ENCODE data around the gene FGD4. TPM values are rescaled to one million over a fixed set of nuclear protein-coding genes. Genes with fewer than 3 reads are reported as not detected.

Gene FGD4
- total and polyA plus RNA-seq, 4 donors: 4.8 to 64.6 (median 24.2) TPM

DNA sequence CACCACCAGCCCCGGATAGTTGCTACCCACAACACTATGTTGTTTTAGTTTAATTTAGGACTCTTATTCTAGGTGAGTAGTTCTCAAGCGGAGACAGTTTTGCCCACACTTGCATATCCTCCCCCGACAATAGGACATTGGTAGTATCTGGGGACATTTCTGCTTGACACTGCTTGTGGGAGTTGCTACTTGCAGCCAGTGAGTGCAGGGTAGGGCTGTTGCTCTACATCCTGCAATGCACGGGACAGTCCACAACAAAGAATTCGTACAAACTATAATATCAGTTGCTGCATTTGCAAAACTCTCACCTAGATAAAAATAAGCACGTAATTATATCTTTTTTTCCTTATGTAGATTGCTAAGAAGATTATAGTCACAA, 167.9 kb downstream of the FGD4 start:
- ATAC-seq (ENCODE audit: insufficient read depth, low FRiP score) (peak; percentile 13), DNase-seq (no peak)
- Histone ChIP-seq H3K27ac (ENCODE audit: low read depth in 1 of 2, low read length in 1 of 2) (peak overlapping the region; percentile 26 to 30), H3K4me3 (no peak overlapping the region), H3K9ac (ENCODE audit: insufficient read depth in 1 of 2, low read length in 2 of 2) (no peak overlapping the region), H3K27me3 (ENCODE audit: control insufficient read depth in 3 of 3, insufficient read depth in 3 of 3, low read length in 2 of 3) (no peaks in the 10 kb centered on the region), H3K36me3 (ENCODE audit: control insufficient read depth in 4 of 4, insufficient read depth in 4 of 4, low read length in 4 of 4) (peaks cover 0 to 4% (median 1%) of the 10 kb centered on the region in 4 donors), H3K4me1 (ENCODE audit: control insufficient read depth in 5 of 5, insufficient read depth in 5 of 5, low read length in 5 of 5) (peaks cover 0 to 26% (median 0%) of the 10 kb centered on the region in 5 donors), H3K9me3 (ENCODE audit: control insufficient read depth in 4 of 4, insufficient read depth in 3 of 4, low read length in 3 of 4) (no peaks in the 10 kb centered on the region)
- WGBS, 2 donors: 65 to 79% methylated on average over 6 of the region's 6 CpGs
- TF ChIP-seq, protein P1, sequence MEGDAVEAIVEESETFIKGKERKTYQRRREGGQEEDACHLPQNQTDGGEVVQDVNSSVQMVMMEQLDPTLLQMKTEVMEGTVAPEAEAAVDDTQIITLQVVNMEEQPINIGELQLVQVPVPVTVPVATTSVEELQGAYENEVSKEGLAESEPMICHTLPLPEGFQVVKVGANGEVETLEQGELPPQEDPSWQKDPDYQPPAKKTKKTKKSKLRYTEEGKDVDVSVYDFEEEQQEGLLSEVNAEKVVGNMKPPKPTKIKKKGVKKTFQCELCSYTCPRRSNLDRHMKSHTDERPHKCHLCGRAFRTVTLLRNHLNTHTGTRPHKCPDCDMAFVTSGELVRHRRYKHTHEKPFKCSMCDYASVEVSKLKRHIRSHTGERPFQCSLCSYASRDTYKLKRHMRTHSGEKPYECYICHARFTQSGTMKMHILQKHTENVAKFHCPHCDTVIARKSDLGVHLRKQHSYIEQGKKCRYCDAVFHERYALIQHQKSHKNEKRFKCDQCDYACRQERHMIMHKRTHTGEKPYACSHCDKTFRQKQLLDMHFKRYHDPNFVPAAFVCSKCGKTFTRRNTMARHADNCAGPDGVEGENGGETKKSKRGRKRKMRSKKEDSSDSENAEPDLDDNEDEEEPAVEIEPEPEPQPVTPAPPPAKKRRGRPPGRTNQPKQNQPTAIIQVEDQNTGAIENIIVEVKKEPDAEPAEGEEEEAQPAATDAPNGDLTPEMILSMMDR (IDR thresholded peaks at IDR 0.05; ENCODE audit: control extremely low read depth, extremely low read depth): no peak

DNA sequence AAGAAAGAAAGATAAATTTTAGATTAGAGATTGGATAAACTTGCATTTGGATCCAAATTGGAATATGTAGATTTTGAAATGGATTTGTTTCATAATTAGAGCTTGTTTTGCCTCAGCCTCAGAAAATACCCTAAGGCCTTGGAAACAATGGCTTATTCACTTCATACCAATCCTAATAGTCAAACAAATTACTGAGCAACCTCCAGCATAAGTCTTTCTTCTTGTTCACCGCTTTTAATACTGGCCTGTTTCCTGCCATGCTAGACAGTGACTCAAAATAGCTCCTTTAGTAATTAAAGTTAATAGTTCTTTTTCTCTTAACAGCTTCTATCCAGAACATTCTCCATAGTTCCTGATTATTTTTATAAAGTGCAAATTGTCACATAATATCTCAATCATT, 168.9 kb downstream of the FGD4 start:
- DNase-seq: no peak
- H3K27me3 ChIP-seq (ENCODE audit: control insufficient read depth in 3 of 3, insufficient read depth in 3 of 3, low read length in 2 of 3): no peaks in the 10 kb centered on the region
- WGBS, 2 donors: 38 to 75% methylated on average over 1 of the region's 1 CpG
- H3K9me3 ChIP-seq (ENCODE audit: control insufficient read depth in 4 of 4, insufficient read depth in 3 of 4, low read length in 3 of 4): no peaks in the 10 kb centered on the region
- no peak overlapping the region for H3K4me3 ChIP-seq
- peaks cover 0 to 26% (median 0%) of the 10 kb centered on the region in 5 donors for H3K4me1 ChIP-seq (ENCODE audit: control insufficient read depth in 5 of 5, insufficient read depth in 5 of 5, low read length in 5 of 5)
- TF ChIP-seq, protein P1 (IDR thresholded peaks at IDR 0.05; ENCODE audit: control extremely low read depth, extremely low read depth): no peak
- ATAC-seq (ENCODE audit: insufficient read depth, low FRiP score): no peak
- H3K9ac ChIP-seq (ENCODE audit: insufficient read depth in 1 of 2, low read length in 2 of 2): no peak overlapping the region
- no peak overlapping the region for H3K27ac ChIP-seq (ENCODE audit: low read depth in 1 of 2, low read length in 1 of 2)
- peaks cover 0 to 4% (median 1%) of the 10 kb centered on the region in 4 donors for H3K36me3 ChIP-seq (ENCODE audit: control insufficient read depth in 4 of 4, insufficient read depth in 4 of 4, low read length in 4 of 4)

DNA sequence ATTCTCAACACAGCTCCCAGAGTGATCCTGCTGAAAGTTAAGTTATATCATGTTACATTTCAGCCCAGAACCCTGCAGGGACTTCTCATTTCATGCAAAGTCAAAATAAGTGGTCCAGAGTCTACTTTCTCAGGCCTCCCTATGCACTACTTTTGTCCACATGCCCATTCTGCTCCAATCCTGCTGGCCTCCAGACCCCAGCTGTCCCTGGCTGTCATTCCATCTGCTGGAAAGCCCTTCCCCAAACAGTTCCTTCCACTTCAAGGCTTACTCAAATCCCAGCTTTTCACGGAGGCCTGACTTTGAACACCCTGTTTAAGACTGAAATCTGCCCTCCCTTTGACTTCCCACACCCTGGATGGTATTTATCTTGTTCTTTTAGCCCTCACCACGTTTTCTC, 169.9 kb downstream of the FGD4 start:
- Histone ChIP-seq H3K4me1 (ENCODE audit: control insufficient read depth in 5 of 5, insufficient read depth in 5 of 5, low read length in 5 of 5) (peaks cover 0 to 23% (median 0%) of the 10 kb centered on the region in 5 donors), H3K4me3 (no peak overlapping the region), H3K27ac (ENCODE audit: low read depth in 1 of 2, low read length in 1 of 2) (peak overlapping the region in 1 of 2 donors; percentile 67), H3K9me3 (ENCODE audit: control insufficient read depth in 4 of 4, insufficient read depth in 3 of 4, low read length in 3 of 4) (no peaks in the 10 kb centered on the region), H3K27me3 (ENCODE audit: control insufficient read depth in 3 of 3, insufficient read depth in 3 of 3, low read length in 2 of 3) (no peaks in the 10 kb centered on the region), H3K9ac (ENCODE audit: insufficient read depth in 1 of 2, low read length in 2 of 2) (no peak overlapping the region), H3K36me3 (ENCODE audit: control insufficient read depth in 4 of 4, insufficient read depth in 4 of 4, low read length in 4 of 4) (peaks cover 0 to 1% (median under 1%) of the 10 kb centered on the region in 4 donors)
- TF ChIP-seq, protein P1 (IDR thresholded peaks at IDR 0.05; ENCODE audit: control extremely low read depth, extremely low read depth): no peak
- 54 to 79% methylated on average over 2 of the region's 2 CpGs for WGBS, 2 donors
- no peak for ATAC-seq (ENCODE audit: insufficient read depth, low FRiP score)
- DNase-seq: no peak

DNA sequence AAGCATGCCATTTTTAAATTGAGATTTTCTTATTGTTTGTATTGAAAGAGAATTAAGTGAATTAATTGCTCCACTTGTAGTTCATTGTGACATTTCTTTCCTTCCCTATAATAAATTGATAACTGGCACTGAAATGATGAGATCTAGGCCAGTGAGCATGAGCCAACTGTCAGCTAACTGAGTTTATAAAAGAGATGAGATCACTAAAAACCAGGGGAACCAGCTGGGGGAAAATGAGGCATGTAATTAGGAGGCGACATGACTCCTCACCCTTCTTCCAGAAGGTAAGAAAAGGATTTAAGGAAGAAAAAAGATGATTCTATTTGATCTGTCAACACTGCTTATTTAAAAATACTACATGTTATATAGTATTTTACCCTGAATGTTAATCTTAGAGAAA, 175.2 kb downstream of the FGD4 start:
- Histone ChIP-seq H3K27me3 (ENCODE audit: control insufficient read depth in 3 of 3, insufficient read depth in 3 of 3, low read length in 2 of 3) (no peaks in the 10 kb centered on the region), H3K4me1 (ENCODE audit: control insufficient read depth in 5 of 5, insufficient read depth in 5 of 5, low read length in 5 of 5) (no peaks in the 10 kb centered on the region), H3K36me3 (ENCODE audit: control insufficient read depth in 4 of 4, insufficient read depth in 4 of 4, low read length in 4 of 4) (peaks cover 0 to 3% (median under 1%) of the 10 kb centered on the region in 4 donors), H3K27ac (ENCODE audit: low read depth in 1 of 2, low read length in 1 of 2) (no peak overlapping the region), H3K9ac (ENCODE audit: insufficient read depth in 1 of 2, low read length in 2 of 2) (no peak overlapping the region), H3K4me3 (no peak overlapping the region), H3K9me3 (ENCODE audit: control insufficient read depth in 4 of 4, insufficient read depth in 3 of 4, low read length in 3 of 4) (no peaks in the 10 kb centered on the region)
- 91 to 93% methylated on average over 1 of the region's 1 CpG for WGBS, 2 donors
- TF ChIP-seq, protein P1 (IDR thresholded peaks at IDR 0.05; ENCODE audit: control extremely low read depth, extremely low read depth): no peak
- DNase-seq (no peak), ATAC-seq (ENCODE audit: insufficient read depth, low FRiP score) (no peak)

All from lung (tissue), 12 donors.